ENCODE measurements around the gene MYF6. TPM values are rescaled to one million over a fixed set of nuclear protein-coding genes. Genes with fewer than 3 reads are reported as not detected.
"Not testable (repeated sequence)": the region's sequence is repeated elsewhere in the genome, so short reads cannot be mapped to it uniquely, and the experiment has no call there.

The MYF6 gene
- total and polyA plus RNA-seq, 2 of the 13 experiments (the other 11 are each of a cell fraction or from before 2014, with no cell fraction given): not detected

GRCh38 chr12:80670214-80670613 lies 37.2 kb upstream of the MYF6 start:
- in situ Hi-C loops (cut with HindIII; ENCODE audit: extremely low pct_ligation_motif_present, low pct_unique_long_range_greater_than_20kb): no loop called here
- Histone ChIP-seq H3K9ac (ENCODE audit: insufficient read depth, low read depth, low read length) (no peak overlapping the region), H3K4me3 (replicated peaks in 1 of 3; ENCODE audit: insufficient read depth in 1 of 3, low read depth in 2 of 3, low read length in 3 of 3) (no peak overlapping the region), H4K20me1 (ENCODE audit: insufficient read depth, low read length) (no peaks in the 10 kb centered on the region), H3K27ac (ENCODE audit: extremely low read length, insufficient read depth, low read length) (no peak overlapping the region), H3K79me2 (ENCODE audit: insufficient read depth, low read length) (no peaks in the 10 kb centered on the region), H3K36me3 (replicated peaks in 1 of 2; ENCODE audit: control insufficient read depth in 1 of 2, insufficient read depth in 2 of 2, low read length in 2 of 2) (no peaks in the 10 kb centered on the region), H3K9me3 (ENCODE audit: low read length) (no peaks in the 10 kb centered on the region), H2AFZ (ENCODE audit: low read length) (no peak overlapping the region), H3K4me1 (ENCODE audit: insufficient read depth, low read length) (no peaks in the 10 kb centered on the region), H3K4me2 (ENCODE audit: low read depth, low read length) (no peak overlapping the region), H3K27me3 (ENCODE audit: control insufficient read depth in 1 of 2, insufficient read depth in 2 of 2, low read length in 2 of 2) (no peaks in the 10 kb centered on the region; a peak in 1 of 5 replicates)
- DNase-seq (ENCODE audit: low spot score) (no peak), ATAC-seq (no peak), FAIRE-seq (no peak)
- intact Hi-C loops (cut with micrococcal nuclease; ENCODE audit: unreplicated experiment): no loop called here
- no peak for TF ChIP-seq ZNF782 (CRISPR knock-in tag; IDR thresholded peaks at IDR 0.05; ENCODE audit: borderline replicate concordance)
- TF ChIP-seq ZNF333 (CRISPR knock-in tag; IDR thresholded peaks at IDR 0.05; ENCODE audit: borderline replicate concordance): no peak
- TF ChIP-seq ZNF564 (CRISPR knock-in tag; IDR thresholded peaks at IDR 0.05): no peak
- TF ChIP-seq ZBTB3 (CRISPR knock-in tag; IDR thresholded peaks at IDR 0.05; ENCODE audit: borderline replicate concordance, low read depth): no peak
- TF ChIP-seq ELF3 (CRISPR knock-in tag; IDR thresholded peaks at IDR 0.05): no peak
- no peak for TF ChIP-seq NFIC (IDR thresholded peaks at IDR 0.05; ENCODE audit: low read length)
- ChIA-PET POLR2A (no interaction called here), CTCF (ENCODE audit: low intra/inter-chr PET ratio, low total read pairs) (no interaction called here)
- 52% methylated on average over 5 of the region's 5 CpGs for WGBS (ENCODE audit: low lambda C conversion rate)
- BruUV-seq (replicated peaks): no TSS peak

GRCh38 chr12:80676042-80676636 lies 31.3 kb upstream of the MYF6 start:
- in situ Hi-C loops (cut with HindIII; ENCODE audit: extremely low pct_ligation_motif_present, low pct_unique_long_range_greater_than_20kb); H3K4me3 ChIP-seq (replicated peaks in 1 of 3; ENCODE audit: insufficient read depth in 1 of 3, low read depth in 2 of 3, low read length in 3 of 3); H3K27me3 ChIP-seq (ENCODE audit: control insufficient read depth in 1 of 2, insufficient read depth in 2 of 2, low read length in 2 of 2); H4K20me1 ChIP-seq (ENCODE audit: insufficient read depth, low read length); FAIRE-seq; H3K4me1 ChIP-seq (ENCODE audit: insufficient read depth, low read length); H3K9ac ChIP-seq (ENCODE audit: insufficient read depth, low read depth, low read length); H3K9me3 ChIP-seq (ENCODE audit: low read length); intact Hi-C loops (cut with micrococcal nuclease; ENCODE audit: unreplicated experiment); H3K4me2 ChIP-seq (ENCODE audit: low read depth, low read length); H3K27ac ChIP-seq (ENCODE audit: extremely low read length, insufficient read depth, low read length); H2AFZ ChIP-seq (ENCODE audit: low read length); BruUV-seq (replicated peaks); POLR2A ChIA-PET; DNase-seq (ENCODE audit: low spot score); H3K79me2 ChIP-seq (ENCODE audit: insufficient read depth, low read length); CTCF ChIA-PET (ENCODE audit: low intra/inter-chr PET ratio, low total read pairs); H3K36me3 ChIP-seq (replicated peaks in 1 of 2; ENCODE audit: control insufficient read depth in 1 of 2, insufficient read depth in 2 of 2, low read length in 2 of 2); ATAC-seq: not testable (repeated sequence)
- 70% methylated on average over 13 of the region's 13 CpGs for WGBS (ENCODE audit: low lambda C conversion rate)
